HG03460 (cell line): Measurements from ENCODE around the gene RAP1GDS1.
"Not testable (repeated sequence)": the region's sequence is repeated elsewhere in the genome, so short reads cannot be mapped to it uniquely, and the experiment has no call there.

Experiments used
- ATAC-seq: cut with Tn5 transposase; IDR thresholded peaks from one replicate; pipeline ENCODE4 v1.9.1; 2021; ENCODE audit not compliant: unreplicated experiment

Gene RAP1GDS1

DNA sequence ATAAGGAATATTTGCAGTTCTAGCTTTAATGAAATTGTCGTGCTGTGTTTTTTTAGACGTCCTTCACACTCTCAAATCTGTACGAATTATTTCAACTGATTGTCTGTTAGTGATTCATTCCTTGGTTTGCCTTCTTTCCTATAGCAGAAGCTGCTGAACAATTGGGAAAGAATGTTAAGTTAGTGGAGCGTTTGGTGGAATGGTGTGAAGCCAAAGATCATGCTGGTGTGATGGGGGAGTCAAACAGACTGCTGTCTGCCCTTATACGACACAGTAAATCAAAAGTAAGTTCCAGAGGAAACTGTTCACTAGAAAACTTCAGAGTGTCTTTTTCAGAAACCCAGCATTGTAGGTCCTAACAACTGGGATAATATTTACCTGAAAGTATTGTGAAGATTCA lies 159.9 kb downstream of the RAP1GDS1 start:
- no peak for ATAC-seq

DNA sequence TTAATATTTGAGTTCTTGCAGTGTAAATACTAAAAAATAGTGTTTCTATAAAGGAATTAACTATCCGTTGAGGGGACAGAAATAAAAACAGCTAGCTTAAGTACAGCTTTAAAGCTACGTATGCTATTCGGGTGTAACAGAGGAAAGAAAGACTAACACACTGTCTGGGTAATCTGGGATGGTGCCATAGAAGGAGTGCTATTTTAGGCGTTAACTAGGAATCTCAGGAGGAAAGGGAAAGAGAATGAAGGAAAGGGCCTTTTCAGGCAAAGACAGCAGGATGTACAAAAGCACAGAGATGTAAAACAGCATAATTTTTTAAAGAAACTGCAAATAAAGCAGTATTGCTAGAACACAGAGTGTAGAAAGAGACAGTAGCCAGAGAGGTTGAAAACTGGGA lies 161.8 kb downstream of the RAP1GDS1 start:
- ATAC-seq = no peak

DNA sequence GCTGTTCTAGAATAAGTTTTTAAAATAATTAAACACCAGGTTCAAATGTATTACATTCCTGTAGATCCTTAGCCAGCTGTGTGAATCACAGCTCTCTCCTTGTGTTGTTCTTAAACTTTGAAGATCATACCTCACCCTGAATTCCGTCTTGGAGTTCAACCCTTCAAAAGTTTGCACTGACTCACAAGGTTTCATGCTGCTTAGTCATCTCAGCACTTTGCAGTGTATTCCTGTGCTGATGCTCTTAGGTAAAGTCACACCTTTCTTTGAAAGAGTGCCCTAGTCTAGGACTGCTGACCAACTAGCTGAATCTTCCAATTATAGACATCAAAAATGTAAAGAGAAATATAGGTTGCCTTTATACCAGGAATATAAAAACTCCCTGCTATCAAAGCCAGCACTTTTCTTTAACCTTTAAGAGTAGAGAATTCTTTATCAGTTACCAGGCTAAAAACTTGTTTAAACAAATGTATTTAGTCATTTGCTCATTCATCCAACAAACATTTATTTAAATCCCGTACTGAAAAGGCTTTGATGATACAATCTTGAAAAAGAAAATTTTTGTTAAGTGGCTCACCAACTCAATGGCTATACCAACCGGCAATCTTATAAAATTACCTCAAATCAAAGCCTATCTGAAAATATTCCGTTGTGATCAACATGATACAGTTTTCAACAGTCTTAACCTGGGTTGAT lies 169.7 kb downstream of the RAP1GDS1 start:
- ATAC-seq = no peak

DNA sequence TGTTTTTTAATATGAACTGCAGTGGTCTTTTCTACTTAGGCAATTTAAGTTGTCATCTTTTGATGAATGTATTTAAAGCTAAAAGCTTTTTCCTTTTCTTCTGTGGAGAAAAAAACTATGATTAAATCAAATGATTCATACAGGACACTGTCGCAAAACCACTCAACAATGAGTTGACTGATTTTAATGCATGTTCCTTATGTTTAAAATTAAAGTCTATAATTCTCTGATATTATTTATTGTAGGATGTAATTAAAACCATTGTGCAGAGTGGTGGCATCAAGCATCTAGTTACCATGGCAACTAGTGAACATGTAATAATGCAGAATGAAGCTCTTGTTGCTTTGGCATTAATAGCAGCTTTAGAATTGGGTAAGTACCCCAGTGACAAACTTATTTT lies 172.5 kb downstream of the RAP1GDS1 start:
- no peak for ATAC-seq

DNA sequence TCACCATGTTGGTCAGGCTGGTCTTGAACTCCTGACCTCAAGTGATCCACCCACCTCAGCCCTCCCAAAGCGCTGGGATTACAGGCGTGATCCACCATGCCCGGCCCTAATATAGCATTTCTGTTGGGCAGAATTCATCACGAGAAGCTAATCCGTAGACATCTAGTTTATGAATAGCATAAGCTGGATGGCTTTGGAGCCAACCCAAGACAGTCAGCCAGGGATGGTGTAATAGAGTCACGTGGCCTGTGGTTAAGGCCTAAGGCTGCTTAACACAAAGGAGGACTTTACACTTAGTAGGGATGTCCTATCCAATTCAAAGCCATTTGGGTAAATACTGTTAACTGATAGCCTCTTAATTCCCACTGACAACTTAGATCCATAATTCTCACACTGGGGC lies 173.6 kb downstream of the RAP1GDS1 start:
- ATAC-seq = no peak

DNA sequence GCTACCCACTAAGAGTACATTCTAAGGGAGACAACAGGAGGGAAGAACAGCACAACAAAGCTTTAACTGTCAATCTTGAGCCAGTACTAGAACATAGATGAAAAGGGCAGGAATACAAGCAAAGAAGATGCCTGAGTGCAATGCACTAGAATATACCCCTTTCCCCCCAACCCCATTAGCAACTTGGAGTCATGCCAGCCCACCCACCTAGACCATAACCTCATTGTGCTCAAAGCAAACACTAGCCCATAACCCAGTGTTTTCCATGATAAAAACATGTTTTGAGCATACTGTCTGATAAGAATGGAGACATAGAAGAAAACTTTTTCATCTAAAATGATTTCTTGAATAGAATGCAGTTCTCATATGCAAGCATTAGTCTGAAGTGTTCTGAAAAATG lies 183.2 kb downstream of the RAP1GDS1 start:
- no peak for ATAC-seq

DNA sequence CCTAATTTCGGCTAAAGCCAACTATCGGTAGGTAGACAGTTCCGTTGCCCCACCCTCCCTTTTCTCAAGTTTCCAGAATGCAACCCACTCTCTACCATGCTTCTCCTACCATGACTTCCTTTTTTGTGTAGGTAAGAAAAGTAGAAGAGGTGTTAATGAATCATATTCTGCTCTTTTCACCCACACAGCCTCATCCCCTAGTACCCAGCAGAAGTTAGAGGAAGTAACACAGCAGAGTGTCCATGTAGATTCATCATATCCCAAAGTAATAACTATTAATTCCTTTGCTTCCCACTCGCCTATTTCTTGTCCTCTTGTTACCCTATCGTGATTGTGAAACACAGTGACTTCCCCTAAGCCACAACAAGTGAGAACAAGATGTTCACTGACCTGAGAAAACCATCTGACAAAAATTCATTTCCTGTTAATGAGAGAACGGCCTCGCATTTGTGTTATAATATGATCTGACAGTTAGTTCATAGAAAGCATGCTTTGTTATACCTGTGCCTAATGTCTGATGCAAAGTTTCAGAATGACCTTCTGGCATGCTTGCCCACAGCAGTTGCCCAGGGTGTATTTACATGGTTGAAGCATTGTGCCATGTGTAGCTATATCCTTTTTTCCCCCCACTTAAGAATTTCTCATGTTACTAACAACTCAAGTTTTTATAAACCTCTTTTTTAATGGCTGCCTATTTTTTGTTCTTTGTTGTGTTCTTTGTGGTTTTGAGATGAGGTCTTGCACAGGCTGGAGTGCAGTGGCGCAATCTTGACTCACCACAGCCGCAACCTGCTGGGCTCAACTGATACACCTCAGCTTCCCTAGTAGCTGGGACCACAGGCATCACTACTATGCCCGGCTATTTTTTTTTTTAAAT lies 185.6 kb downstream of the RAP1GDS1 start:
- peak; percentile 70 for ATAC-seq

DNA sequence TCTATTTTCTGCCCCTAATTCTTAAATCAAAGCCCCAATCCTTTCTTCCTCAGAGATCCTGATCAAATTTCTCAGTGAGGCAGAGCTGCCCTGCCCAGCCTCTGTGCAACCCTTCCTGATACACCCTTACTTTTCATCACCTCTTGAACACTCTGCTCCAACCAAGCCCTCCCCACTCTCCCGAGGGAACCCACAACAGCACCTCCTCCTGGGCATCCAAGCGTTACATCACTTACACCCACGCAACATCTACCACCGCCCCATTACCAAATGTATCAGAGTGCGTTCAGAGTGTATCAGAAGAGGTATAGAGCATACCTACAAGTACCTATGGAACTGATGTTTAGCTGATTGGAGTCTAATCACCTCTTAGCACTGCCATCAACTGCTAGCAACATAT lies 186.5 kb downstream of the RAP1GDS1 start:
- no peak for ATAC-seq

DNA sequence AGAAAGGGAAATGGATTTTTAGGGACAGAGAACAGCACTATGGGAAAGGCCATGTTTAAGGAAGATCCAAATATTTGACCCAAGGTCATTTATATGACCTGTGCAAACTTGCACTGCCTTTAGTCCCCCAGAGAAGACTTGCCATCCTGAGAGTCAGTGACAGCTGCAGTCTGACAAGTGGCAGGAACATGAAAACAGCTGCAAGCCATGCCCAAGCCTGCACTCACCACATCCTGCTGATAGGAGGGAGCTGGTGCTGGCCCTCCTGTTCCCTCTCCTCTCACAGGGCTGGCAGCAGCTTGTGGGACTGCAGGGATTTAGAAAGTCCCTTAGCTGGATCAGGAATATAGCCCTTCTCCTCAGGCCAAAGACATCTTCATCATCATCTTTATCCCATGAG lies 187.7 kb downstream of the RAP1GDS1 start:
- ATAC-seq = peak; percentile 36

DNA sequence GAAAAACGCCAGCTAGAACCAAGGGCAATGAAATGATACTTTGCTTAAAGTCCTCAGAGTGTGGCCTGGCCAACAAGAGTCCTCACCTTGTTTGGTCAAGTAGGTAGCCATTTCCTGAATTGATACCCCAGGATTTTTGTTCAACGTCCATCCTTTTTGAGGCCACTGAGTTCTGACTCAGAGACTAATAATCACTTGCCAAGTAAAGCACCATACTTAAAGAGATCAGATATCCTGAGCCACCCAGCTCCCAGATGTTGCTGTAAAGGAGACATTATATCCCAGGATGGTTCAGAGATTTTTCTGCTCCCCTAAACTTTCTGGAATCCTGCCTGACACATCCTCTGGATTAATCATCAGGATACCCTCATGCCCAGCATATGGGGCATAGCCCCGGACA lies 190.9 kb downstream of the RAP1GDS1 start:
- no peak for ATAC-seq

DNA sequence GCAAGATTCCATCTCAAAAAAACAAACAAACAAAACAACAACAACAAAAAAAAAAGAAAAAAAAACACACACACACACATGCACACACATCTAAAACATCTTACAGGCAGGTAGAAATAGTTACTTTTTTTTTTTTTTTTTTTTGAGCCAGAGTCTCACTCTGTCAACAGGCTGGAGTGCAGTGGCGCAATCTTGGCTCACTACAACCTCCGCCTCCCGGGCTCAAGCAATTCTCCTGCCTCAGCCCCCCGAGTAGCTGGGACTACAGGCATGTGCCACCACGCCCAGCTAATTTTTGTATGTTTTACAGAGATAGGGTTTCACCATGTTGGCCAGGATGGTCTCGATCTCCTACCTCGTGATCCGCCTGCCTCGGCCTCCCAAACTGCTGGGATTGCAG lies 196.2 kb downstream of the RAP1GDS1 start:
- ATAC-seq = not testable (repeated sequence)

DNA sequence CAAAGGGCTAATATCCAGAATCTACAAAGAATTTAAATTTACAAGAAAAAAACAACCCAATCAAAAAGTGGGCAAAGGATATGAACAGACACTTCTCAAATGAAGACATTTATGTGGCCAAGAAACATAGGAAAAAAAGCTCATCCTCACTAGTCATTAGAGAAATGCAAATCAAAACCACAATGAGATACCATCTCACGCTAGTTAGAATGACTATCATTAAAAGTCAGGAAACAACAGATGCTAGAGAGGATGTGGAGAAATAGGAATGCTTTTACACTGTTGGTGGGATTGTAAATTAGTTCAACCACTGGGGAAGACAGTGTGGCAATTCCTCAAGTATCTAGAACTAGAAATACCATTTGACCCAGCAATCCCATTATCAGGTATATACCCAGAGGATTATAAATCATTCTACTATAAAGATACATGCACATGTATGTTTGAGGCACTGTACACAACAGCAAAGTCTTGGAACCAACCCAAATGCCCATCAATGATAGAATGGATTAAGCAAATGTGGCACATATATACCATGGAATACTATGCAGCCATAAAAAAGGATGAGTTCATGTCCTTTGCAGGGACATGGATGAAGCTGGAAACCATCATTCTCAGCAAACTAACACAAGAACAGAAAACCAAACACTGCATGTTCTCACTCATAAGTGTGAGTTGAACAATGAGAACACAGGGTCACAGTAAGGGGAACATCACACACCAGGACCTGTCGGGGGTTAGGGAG lies 200.1 kb downstream of the RAP1GDS1 start:
- ATAC-seq = not testable (repeated sequence)

DNA sequence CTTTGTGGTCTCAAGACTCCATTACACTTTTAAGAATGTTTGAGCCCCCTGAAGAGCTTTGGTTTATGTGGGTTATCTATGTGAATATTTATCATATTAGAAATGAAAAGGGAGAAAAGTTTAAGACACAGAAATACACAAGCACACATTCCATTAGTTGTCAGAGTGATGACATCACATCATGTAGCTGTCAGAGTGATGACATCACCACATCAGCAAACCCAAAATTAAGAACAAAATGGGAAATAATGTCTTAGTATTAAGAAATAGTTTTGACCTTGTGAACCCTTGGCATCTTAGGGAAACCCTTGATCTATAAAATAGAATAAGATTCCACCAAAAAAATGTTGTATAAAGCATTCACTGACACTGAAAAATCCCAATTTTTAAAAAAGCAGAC lies 201.3 kb downstream of the RAP1GDS1 start:
- no peak for ATAC-seq

DNA sequence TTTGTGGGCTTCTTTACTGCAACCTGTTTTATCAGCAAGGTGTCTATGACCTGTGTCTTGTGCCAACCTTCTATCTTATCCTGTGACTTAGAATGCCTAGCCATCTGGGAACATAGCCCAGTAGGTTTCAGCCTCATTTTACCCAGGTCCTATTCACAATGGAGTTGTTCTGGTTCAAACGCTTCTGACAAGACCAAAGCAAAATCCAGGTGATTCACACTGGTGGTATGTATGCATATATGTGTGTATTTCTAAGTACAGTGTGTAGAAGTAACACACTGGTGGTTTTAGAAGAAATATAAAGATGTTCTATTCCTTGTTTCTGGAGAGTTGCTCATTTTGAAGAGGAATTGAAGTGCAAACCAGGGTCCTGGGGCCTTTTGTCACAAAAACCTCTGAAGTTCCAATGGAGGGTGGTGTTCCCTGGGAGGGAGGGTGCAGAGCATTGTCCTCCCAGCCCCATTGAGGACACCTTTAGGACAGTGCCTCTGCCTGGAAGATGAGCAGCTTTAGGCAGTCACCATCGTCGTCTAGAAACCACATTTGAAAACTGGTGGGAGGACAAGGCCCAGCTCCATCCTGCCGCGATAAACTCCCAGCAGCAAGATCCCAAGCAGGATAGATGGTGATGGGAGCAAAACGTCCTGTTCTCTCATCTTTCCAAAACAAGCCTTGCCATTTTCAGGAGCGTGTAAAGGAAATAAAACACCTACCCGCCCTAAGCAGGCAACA lies 205.8 kb downstream of the RAP1GDS1 start:
- ATAC-seq = no peak

DNA sequence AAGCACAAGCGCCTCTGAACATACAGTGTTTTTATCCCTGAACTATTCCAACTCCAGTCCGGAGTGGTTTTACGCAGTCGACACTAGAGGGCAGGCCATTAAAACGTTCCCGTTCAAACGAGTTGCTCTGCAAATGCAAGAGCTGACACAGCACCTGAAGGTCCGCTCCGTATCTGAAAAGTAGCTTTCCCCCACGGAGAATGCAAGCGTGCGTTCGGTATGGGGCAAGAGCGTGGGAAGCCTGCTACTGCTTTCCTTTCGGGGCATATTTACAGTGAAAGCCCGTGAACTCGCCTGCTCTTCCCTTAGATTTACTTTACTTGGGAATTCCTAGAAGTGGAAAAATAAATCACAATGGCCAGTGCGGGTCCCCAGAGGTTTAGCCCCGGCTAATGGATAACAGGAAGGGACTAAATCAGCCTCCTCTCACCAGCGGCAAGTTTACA lies 206.5 kb downstream of the RAP1GDS1 start:
- peak; percentile 93 for ATAC-seq

DNA sequence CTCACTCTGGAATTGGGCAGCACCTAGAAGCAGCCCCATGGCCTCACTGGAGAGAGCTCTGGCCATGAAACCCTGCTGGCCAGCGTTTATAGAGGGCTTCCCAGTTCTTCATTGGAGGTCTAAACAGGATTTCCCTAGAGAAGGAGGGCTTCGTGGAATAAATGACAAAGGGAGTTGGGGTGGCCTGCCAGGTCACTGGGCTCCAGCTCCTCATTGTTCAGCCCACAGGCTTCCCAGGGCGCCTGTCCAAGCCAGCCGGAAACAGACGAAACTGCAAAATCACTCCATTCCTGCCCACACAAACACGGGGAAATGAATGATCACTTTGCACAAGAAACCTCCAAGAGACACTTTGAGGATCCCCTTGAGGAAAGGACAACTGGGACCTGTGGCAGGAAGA lies 207.5 kb downstream of the RAP1GDS1 start:
- no peak for ATAC-seq

DNA sequence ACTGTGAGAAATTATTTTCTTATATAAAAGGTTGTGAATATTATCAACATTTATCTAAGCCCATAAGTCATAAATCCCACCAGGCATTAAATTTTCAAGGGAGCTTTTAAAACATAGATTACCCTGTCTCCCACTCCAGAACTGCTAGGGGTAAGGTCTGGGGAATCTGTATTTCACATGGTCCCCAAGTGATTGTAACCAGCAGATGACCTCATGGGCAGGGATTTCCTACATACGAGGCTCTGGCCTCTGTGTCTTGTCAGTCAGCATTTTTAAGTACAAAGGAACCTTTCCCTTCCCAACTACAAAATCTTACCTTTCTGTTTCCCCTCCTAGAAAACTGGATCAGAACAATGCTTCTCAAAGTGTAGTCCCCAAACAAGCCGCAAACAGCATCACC lies 208.6 kb downstream of the RAP1GDS1 start:
- no peak for ATAC-seq

DNA sequence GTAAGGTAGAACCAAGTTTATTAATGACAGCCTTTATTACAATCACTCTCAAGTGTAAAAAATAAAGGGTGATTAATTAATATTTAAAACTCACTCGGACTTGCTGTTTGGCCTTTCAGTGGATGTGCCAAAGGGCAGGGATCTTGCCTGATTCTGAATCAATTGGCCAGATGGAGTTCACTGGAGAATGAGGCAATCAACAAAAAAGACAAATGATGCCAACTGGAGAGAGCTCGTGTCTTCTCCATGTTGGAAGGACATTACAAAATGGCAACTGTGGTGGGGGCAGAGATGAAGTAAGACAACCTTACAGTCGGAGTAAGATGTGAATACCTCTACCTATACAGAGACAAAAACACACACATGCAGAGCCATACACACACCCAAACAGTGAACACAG lies 209.2 kb downstream of the RAP1GDS1 start:
- no peak for ATAC-seq

DNA sequence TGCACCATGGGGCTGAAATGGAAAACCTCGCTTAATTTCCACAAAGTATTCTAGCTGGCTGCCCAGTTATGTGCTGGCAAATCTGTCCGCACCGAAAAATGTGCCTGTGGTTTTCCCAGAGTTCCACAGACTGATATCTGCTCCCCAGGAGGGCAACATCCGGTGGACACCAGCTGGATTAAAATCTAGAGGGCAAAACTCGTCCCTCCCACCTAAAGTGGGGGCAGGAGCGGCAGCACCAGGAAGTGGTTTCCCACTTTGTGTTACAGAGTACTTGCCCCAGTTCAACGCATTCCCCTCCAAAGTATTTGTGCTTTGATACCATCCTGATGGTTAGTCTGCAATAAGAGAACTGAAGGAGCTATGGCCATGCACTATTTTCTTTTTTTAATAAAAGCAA lies 209.6 kb downstream of the RAP1GDS1 start:
- ATAC-seq = no peak

DNA sequence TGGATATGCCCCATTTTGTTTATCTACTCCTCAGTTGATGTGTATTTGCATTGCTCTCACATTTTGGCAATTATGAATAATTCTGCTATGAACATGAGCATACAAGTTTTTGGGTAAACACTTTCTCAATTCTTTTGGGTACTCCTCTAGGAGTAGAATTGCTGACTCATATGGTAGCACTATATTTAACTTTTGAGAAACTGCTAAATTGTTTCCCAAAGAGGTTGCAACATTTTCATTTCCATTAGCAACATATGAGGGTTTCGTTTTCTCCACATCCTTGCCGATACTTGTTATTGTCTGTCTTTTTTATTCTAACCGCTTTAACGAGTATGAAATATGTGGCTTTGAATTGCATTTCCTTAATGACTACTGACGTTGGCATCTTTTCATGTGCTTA lies 211.9 kb downstream of the RAP1GDS1 start:
- ATAC-seq = no peak

DNA sequence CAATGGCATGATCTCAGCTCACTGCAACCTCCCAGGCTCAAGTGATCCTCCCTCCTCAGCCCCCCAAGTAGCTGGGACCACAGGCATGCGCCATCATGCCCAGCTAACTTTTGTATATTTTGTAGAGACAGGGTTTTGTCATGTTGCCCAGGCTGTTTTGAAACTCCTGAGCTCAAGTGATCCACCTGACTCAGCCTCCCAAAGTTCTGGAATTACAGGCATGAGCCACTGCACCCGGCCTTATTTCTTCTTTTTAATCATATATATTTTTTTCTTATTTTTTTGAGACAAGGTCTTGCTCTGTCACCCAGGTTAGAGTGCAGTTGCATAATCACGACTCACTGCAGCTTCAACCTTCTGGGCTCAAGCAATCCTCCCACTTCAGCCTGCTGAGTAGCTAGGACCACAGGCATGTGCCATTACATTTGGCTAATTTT lies 213.2 kb downstream of the RAP1GDS1 start:
- no peak for ATAC-seq
